Naive thymus-derived CD4-positive, alpha-beta T cell (primary cell): Measurements from ENCODE around the gene MEIG1. TPM values are rescaled to one million over a fixed set of nuclear protein-coding genes. Genes with fewer than 3 reads are reported as not detected.
A peak's percentile ranks its signal among the peaks of the same experiment; 100 is the strongest.
"Not testable (repeated sequence)": the region's sequence is repeated elsewhere in the genome, so short reads cannot be mapped to it uniquely, and the experiment has no call there.

Experiments
- ATAC-seq: fragments of 150-1000 bp; cut with Tn5 transposase; 2 replicates; pipeline ENCODE4 v1.10.0; 2021; ENCODE audit warnings: mild to moderate bottlenecking, moderate library complexity
- CTCF ChIA-PET: fragments of 350-600 bp; sonication (Branson Sonifier 250); formaldehyde crosslinking; loops from one replicate; lab custom pipeline; 2021; ENCODE audit warnings: antibody characterized with exemption; lab: Charles Lee
- POLR2A ChIA-PET: fragments of 350-600 bp; sonication (Branson Sonifier 250); formaldehyde crosslinking; loops from one replicate; lab custom pipeline; 2021; ENCODE audit warnings: antibody characterized with exemption, inconsistent platforms; lab: Charles Lee
- DNase-seq, 9 donors: peaks; one replicate each; pipeline versions ENCODE4 v3.0.0 to v3.0.0-alpha.2; 2020 to 2022; ENCODE audit warnings: mixed read lengths in 1 of 9
- H3K27ac ChIP-seq: one replicate; pipeline ENCODE4 v1.7.0; 2013; ENCODE audit warnings: mild to moderate bottlenecking, low read depth, low read length, moderate library complexity
- H3K27me3 ChIP-seq, 2 donors: one replicate each; pipeline ENCODE4 v1.7.0; 2013; ENCODE audit warnings: low read length in 2 of 2, mild to moderate bottlenecking in 2 of 2, moderate library complexity in 2 of 2; ENCODE audit not compliant: control insufficient read depth in 2 of 2, insufficient read depth in 2 of 2
- H3K36me3 ChIP-seq, 3 experiments: 1 replicate in 2 of 3; 2 replicates in 1 of 3; pipeline ENCODE4 v1.7.0; 2013; ENCODE audit warnings: low read length in 3 of 3, mild to moderate bottlenecking in 3 of 3, moderate library complexity in 1 of 3; ENCODE audit not compliant: insufficient read depth in 3 of 3, control insufficient read depth in 2 of 3
- H3K4me1 ChIP-seq, 2 donors: one replicate each; pipeline ENCODE4 v1.7.0; 2013; ENCODE audit warnings: low read length in 2 of 2, mild to moderate bottlenecking in 2 of 2, moderate library complexity in 1 of 2; ENCODE audit not compliant: control insufficient read depth in 2 of 2, insufficient read depth in 2 of 2
- H3K4me3 ChIP-seq: 2 replicates; pipeline ENCODE4 v1.7.0; 2013; ENCODE audit warnings: mild to moderate bottlenecking, low read length
- H3K9me3 ChIP-seq, 3 experiments: 1 replicate in 2 of 3; 2 replicates in 1 of 3; pipeline ENCODE4 v1.7.0; 2013; ENCODE audit warnings: low read length in 3 of 3; ENCODE audit not compliant: control insufficient read depth in 2 of 3
- H3K27ac Mint-ChIP-seq, 9 donors: one replicate each; pipeline ENCODE4 v1.8.0; 2020 to 2022; ENCODE audit warnings: mixed read lengths in 9 of 9, mild to moderate bottlenecking in 8 of 9, moderate library complexity in 5 of 9, inconsistent platforms in 2 of 9
- H3K27me3 Mint-ChIP-seq, 5 donors: one replicate each; pipeline ENCODE4 v1.8.0; 2021 to 2022; ENCODE audit warnings: mixed read lengths in 5 of 5, mild to moderate bottlenecking in 1 of 5
- H3K36me3 Mint-ChIP-seq, 5 donors: one replicate each; pipeline ENCODE4 v1.8.0; 2020 to 2022; ENCODE audit warnings: mixed read lengths in 5 of 5, mild to moderate bottlenecking in 3 of 5, inconsistent platforms in 1 of 5
- H3K4me1 Mint-ChIP-seq, 7 donors: one replicate each; pipeline ENCODE4 v1.8.0; 2020 to 2022; ENCODE audit warnings: mixed read lengths in 7 of 7, mild to moderate bottlenecking in 3 of 7, inconsistent platforms in 1 of 7
- H3K4me3 Mint-ChIP-seq, 10 donors: one replicate each; pipeline ENCODE4 v1.8.0; 2020 to 2022; ENCODE audit warnings: mild to moderate bottlenecking in 10 of 10, mixed read lengths in 10 of 10, moderate library complexity in 6 of 10, inconsistent platforms in 2 of 10
- H3K9me3 Mint-ChIP-seq, 11 donors: one replicate each; pipeline ENCODE4 v1.8.0; 2020 to 2022; ENCODE audit warnings: mixed read lengths in 11 of 11, mild to moderate bottlenecking in 4 of 11, inconsistent platforms in 1 of 11, moderate library complexity in 1 of 11
- intact Hi-C, 2 donors: fragments of 100-400 bp; cut with micrococcal nuclease; formaldehyde crosslinking; loops; one replicate each; pipeline ENCODE4 v1.15.1; 2023
- polyA plus RNA-seq, 2 donors: library from polyadenylated mRNA; unstranded; fragments of 300-500 nt; fragmentation: Illumina TruSeq; gene quantifications; one replicate each; pipeline ENCODE4 v1.2.3, GENCODE V29; 2021
- total RNA-seq, 6 experiments: library from RNA in 5 of 6; stranded (reverse) in 5 of 6; gene quantifications; 1 replicate in 5 of 6; 2 replicates in 1 of 6; pipeline ENCODE4 v1.2.3 and lab custom pipeline; 2021 to 2026

MEIG1 gene
- total and polyA plus RNA-seq, 7 experiments from 2014 or later = 1.2 to 1.9 (median 1.3) TPM; not detected in 4

DNA sequence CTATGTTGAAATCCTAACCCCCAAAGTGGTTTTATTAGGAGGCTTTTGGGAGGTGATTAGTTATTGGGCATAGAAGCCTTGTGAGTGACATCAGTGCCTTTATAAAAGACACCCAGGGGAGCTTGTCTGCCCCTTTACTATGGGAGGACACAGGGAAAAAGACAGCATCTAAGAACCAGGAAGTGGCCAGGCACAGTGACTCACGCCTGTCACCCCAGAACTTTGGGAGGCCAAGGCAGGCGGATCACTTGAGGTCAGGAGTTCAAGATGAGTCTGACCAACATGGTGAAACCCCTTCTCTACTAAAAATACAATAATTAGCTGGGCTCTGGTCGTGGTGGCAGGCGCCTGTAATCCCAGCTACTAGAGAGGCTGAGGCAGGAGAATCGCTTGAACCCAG is 20.2 kb upstream of the MEIG1 start:
- H3K4me3 ChIP-seq, H3K9me3 ChIP-seq, H3K27me3 ChIP-seq, DNase-seq, H3K27ac ChIP-seq, H3K9me3 Mint-ChIP-seq, POLR2A ChIA-PET, H3K4me1 ChIP-seq, H3K27me3 Mint-ChIP-seq, CTCF ChIA-PET, intact Hi-C loops, H3K4me3 Mint-ChIP-seq: not testable (repeated sequence)
- Mint-ChIP-seq H3K4me1 (peaks cover 7 to 29% (median 13%) of the 10 kb centered on the region in 7 donors), H3K27ac (peak overlapping the region in 1 of 9 donors; percentile 23), H3K36me3 (peaks cover 8 to 28% (median 13%) of the 10 kb centered on the region in 5 donors)
- ATAC-seq = peak; percentile 60
- H3K36me3 ChIP-seq = peaks cover 0 to 43% (median 0%) of the 10 kb centered on the region in 3 experiments

DNA sequence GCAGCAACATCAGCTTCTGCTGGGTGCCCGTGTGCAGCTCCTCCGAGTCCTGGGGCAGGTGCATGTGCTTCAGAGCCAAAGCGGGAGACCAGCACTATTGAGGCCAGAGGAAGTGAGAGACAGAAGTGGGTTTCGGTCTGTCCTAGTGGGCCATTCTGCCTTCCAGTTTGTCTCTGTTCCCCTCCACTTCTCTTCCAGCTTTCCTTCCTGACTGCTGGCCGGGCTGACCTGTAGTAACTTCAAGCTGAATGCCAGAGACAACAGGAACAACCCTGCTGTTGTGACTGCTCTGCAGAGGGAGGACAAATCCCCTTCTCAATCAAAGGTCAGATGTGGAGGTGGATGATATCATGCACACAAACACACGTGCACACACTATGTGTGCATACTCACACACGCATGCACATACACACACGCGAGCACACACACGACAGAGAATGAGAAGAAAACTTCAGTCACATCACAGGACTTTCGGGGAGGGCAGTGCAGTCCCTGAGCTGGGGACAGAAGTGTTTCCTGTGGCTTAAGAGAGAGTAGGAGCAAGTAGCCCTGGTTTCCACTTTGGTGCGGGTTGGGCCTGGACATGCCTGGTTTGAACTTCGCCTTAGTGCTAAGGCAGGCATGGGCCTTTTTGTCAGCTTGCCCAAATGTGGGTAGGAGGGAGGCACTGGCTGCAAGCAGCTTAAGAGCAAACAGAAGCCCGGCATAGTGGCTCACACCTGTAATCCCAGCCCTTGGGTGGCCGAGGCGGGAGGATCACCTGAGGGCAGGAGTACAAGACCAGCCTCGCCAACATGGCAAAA is 16.8 kb upstream of the MEIG1 start:
- H3K36me3 Mint-ChIP-seq = peaks cover 6 to 29% (median 14%) of the 10 kb centered on the region in 5 donors
- intact Hi-C loops, POLR2A ChIA-PET, H3K9me3 Mint-ChIP-seq, H3K27me3 Mint-ChIP-seq, H3K4me1 ChIP-seq, H3K4me3 ChIP-seq, H3K27me3 ChIP-seq, CTCF ChIA-PET, H3K27ac ChIP-seq, H3K4me3 Mint-ChIP-seq, ATAC-seq, H3K9me3 ChIP-seq, DNase-seq: not testable (repeated sequence)
- H3K4me1 Mint-ChIP-seq = peaks cover 6 to 34% (median 13%) of the 10 kb centered on the region in 7 donors
- peaks cover 2 to 43% (median 6%) of the 10 kb centered on the region in 3 experiments for H3K36me3 ChIP-seq
- H3K27ac Mint-ChIP-seq = peak overlapping the region in 7 of 9 donors; percentile 23 to 80 (median 72)

DNA sequence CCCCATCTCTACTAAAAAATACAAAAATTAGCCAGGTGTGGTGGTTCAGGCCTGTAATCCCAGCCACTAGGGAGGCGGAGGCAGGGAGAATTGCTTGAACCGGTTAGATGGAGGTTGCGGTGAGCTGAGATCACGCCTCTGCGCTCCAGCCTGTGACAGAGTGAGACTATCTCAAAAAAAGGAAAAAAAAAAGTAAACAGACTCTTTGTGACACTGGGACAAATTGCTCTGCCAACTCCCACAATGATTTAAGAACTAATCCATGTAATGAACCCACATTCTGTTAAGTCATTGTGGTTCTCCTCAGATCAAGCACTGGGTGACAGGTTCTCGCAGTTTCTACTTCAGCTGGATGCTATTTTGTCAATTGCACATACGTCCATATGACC is 16.2 kb upstream of the MEIG1 start:
- POLR2A ChIA-PET, H3K27me3 Mint-ChIP-seq, H3K4me3 ChIP-seq, H3K27me3 ChIP-seq, CTCF ChIA-PET, intact Hi-C loops, H3K4me1 ChIP-seq, ATAC-seq, H3K4me3 Mint-ChIP-seq, H3K9me3 Mint-ChIP-seq, H3K27ac ChIP-seq, DNase-seq, H3K9me3 ChIP-seq: not testable (repeated sequence)
- Mint-ChIP-seq H3K27ac (peak overlapping the region in 1 of 9 donors; percentile 60), H3K4me1 (peaks cover 6 to 33% (median 13%) of the 10 kb centered on the region in 7 donors), H3K36me3 (peaks cover 6 to 32% (median 16%) of the 10 kb centered on the region in 5 donors)
- H3K36me3 ChIP-seq = peaks cover 7 to 46% (median 12%) of the 10 kb centered on the region in 3 experiments

DNA sequence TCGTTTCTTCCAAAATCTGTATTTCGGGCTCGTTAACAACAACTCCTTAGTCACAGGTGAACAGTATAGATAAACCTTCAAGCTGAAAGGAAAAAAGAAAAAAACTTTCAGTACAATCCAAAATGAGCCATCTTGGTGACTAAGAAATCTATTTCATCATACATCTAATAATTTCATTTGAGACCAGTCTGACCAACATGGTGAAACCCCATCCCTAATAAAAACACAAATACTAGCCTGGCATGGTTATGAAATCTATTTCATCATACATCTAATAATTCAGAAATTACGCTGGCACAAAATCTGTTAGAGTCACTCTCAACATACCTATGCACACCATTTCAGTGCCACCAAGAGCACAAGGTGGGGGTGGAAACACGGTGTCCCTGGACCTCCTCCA is 14.1 kb upstream of the MEIG1 start:
- Mint-ChIP-seq H3K9me3 (no peaks in the 10 kb centered on the region), H3K27me3 (no peaks in the 10 kb centered on the region), H3K27ac (peak overlapping the region in 1 of 9 donors; percentile 37), H3K4me1 (peaks cover 11 to 32% (median 19%) of the 10 kb centered on the region in 7 donors), H3K36me3 (peaks cover 6 to 42% (median 21%) of the 10 kb centered on the region in 5 donors), H3K4me3 (no peak overlapping the region)
- no peak overlapping the region for H3K4me3 ChIP-seq
- H3K27ac ChIP-seq = no peak overlapping the region
- CTCF ChIA-PET = no interaction called here
- no peaks in the 10 kb centered on the region for H3K27me3 ChIP-seq
- peaks cover 7 to 55% (median 16%) of the 10 kb centered on the region in 3 experiments for H3K36me3 ChIP-seq
- no peaks in the 10 kb centered on the region for H3K9me3 ChIP-seq
- H3K4me1 ChIP-seq = peaks cover 0 to 4% of the 10 kb centered on the region in 2 donors
- intact Hi-C loops = no loop called here
- DNase-seq (no peak), ATAC-seq (no peak)
- POLR2A ChIA-PET = interaction anchor here (1.0 kb wide), 1 partner anchor 9 kb away, joined by 3 read pairs; the partner anchor contains the start of gene DCLRE1C

DNA sequence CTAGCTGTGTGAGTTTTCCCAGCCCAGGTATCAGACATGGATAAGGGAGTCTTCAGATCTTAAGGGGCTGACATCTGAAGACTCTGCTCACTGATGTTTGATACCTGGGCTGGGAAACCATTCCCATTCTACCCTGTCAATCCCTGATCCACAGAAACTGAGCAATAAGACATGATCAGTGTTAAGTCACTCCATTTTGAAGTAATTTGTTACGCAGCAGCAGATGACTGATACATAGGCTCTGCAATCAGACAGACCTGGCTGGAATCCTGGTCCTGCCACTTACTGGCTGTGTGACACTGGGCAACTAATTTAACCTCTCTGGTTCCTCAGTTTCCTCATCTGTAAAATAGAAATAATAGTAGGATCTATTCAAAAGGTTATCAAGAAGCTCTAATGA is 11.9 kb upstream of the MEIG1 start:
- Mint-ChIP-seq H3K4me3 (no peak overlapping the region), H3K36me3 (peaks cover 3 to 45% (median 21%) of the 10 kb centered on the region in 5 donors), H3K4me1 (peaks cover 17 to 44% (median 32%) of the 10 kb centered on the region in 7 donors), H3K27me3 (no peaks in the 10 kb centered on the region), H3K27ac (no peak overlapping the region), H3K9me3 (no peaks in the 10 kb centered on the region)
- ATAC-seq = no peak
- Histone ChIP-seq H3K4me1 (peaks cover 12 to 13% of the 10 kb centered on the region in 2 donors), H3K4me3 (no peak overlapping the region), H3K9me3 (no peaks in the 10 kb centered on the region), H3K36me3 (peaks cover 7 to 51% (median 16%) of the 10 kb centered on the region in 3 experiments), H3K27ac (no peak overlapping the region), H3K27me3 (no peaks in the 10 kb centered on the region)
- CTCF ChIA-PET = interaction anchor here (0.5 kb wide), 1 partner anchor 424 kb away, joined by 3 read pairs; no protein-coding TSS in a partner anchor
- POLR2A ChIA-PET = interaction anchor here (0.8 kb wide), 1 partner anchor 220 kb away, joined by 4 read pairs; no protein-coding TSS in a partner anchor
- intact Hi-C loops = no loop called here
- no peak for DNase-seq

DNA sequence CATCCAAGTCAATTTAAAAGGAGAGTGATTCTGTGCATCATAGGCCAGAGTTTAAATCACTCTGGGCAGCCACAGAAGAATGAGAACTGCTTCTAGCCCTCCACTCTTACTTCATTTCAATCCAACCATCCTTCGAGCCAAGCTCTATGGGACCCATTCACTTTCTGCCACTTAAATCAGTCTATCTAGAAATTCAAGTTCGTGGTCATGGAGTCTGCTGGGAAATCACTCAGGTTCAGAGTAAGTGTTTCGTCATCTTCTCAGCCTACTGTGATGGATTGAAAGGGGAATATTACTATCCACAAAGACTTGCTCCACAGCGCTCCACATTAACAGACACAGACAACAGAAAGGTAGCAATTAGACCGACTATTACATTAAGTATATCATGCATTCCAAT is 9.9 kb upstream of the MEIG1 start:
- H3K27ac ChIP-seq = no peak overlapping the region
- ChIA-PET CTCF (no interaction called here), POLR2A (interaction anchor here (1.3 to 1.6 kb wide), 2 partner anchors 10 to 112 kb away, joined by 3 to 4 read pairs; partner anchors contain the start of genes CDNF and MEIG1)
- H3K4me1 ChIP-seq = peaks cover 20 to 21% of the 10 kb centered on the region in 2 donors
- no peaks in the 10 kb centered on the region for H3K9me3 Mint-ChIP-seq
- H3K4me3 ChIP-seq = no peak overlapping the region
- ATAC-seq (no peak), DNase-seq (no peak)
- H3K4me3 Mint-ChIP-seq = peak overlapping the region in 1 of 10 donors; percentile 22
- intact Hi-C loops = no loop called here
- H3K9me3 ChIP-seq = no peaks in the 10 kb centered on the region
- H3K36me3 ChIP-seq = peaks cover 7 to 38% (median 16%) of the 10 kb centered on the region in 3 experiments
- H3K4me1 Mint-ChIP-seq = peaks cover 23 to 47% (median 38%) of the 10 kb centered on the region in 7 donors
- H3K27me3 ChIP-seq = no peaks in the 10 kb centered on the region
- H3K27ac Mint-ChIP-seq = peak overlapping the region in 3 of 9 donors; percentile 2 to 47 (median 23)
- no peaks in the 10 kb centered on the region for H3K27me3 Mint-ChIP-seq
- peaks cover 0 to 41% (median 18%) of the 10 kb centered on the region in 5 donors for H3K36me3 Mint-ChIP-seq
